Progenitor cell of endocrine pancreas (in vitro differentiated cells): Measurements from ENCODE around the gene TP63. TPM values are rescaled to one million over a fixed set of nuclear protein-coding genes. Genes with fewer than 3 reads are reported as not detected.

Experiments
- DNase-seq: peaks from one replicate; pipeline ENCODE4 v3.0.0; 2021; ENCODE audit warnings: low spot score; ENCODE audit not compliant: unreplicated experiment
- H3K27ac Mint-ChIP-seq: 2 replicates; pipeline ENCODE4 v1.8.0; 2021; ENCODE audit warnings: mild to moderate bottlenecking, moderate library complexity, mixed read lengths
- H3K27me3 Mint-ChIP-seq: 2 replicates; pipeline ENCODE4 v1.8.0; 2021; ENCODE audit warnings: mixed read lengths
- H3K36me3 Mint-ChIP-seq: 2 replicates; pipeline ENCODE4 v1.8.0; 2022; ENCODE audit warnings: mixed read lengths; ENCODE audit not compliant: insufficient read depth
- H3K4me1 Mint-ChIP-seq: 2 replicates; pipeline ENCODE4 v1.8.0; 2021; ENCODE audit warnings: low read depth, mixed read lengths
- H3K4me3 Mint-ChIP-seq: 2 replicates; pipeline ENCODE4 v1.8.0; 2021; ENCODE audit warnings: low read depth, mild to moderate bottlenecking, moderate library complexity, mixed read lengths
- H3K9me3 Mint-ChIP-seq: 2 replicates; pipeline ENCODE4 v1.8.0; 2021; ENCODE audit warnings: low read depth, mixed read lengths
- total RNA-seq: library from RNA; stranded (reverse); gene quantifications from 2 replicates; pipeline ENCODE4 v1.2.1, GENCODE V29; 2021
- TF ChIP-seq, protein P1 (sequence below): fragments of 200-600 bp; sonication (generic); IDR thresholded peaks from one replicate; pipeline ENCODE4 v1.5.0; 2021; ENCODE audit warnings: antibody characterized with exemption, mild to moderate bottlenecking; ENCODE audit not compliant: unreplicated experiment

TP63 gene
- total RNA-seq, 1 donor from 2014 or later = 0.72 TPM

DNA sequence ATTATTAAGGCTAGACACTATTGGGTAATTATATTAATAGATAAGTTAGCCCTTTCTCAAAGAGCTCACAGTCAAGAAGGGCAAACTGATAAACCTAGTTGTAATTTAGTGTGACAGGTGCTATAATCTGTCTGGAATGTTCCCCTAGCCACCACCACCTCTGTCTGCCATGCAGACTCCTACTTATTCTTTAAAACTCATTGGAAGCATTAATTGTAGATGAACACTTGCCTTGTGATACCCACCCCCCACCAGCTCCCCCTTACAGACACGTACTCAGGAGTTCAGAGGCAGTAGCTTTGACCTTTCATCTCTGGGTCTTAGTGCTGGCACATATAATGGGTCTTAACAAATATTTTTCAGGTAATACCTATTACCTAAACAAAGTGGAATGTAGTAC, 195.9 kb downstream of the TP63 start:
- peaks cover 27% of the 10 kb centered on the region for H3K27me3 Mint-ChIP-seq
- DNase-seq = no peak
- no peak overlapping the region for H3K4me3 Mint-ChIP-seq
- no peaks in the 10 kb centered on the region for H3K4me1 Mint-ChIP-seq
- no peaks in the 10 kb centered on the region for H3K9me3 Mint-ChIP-seq
- TF ChIP-seq, protein P1, sequence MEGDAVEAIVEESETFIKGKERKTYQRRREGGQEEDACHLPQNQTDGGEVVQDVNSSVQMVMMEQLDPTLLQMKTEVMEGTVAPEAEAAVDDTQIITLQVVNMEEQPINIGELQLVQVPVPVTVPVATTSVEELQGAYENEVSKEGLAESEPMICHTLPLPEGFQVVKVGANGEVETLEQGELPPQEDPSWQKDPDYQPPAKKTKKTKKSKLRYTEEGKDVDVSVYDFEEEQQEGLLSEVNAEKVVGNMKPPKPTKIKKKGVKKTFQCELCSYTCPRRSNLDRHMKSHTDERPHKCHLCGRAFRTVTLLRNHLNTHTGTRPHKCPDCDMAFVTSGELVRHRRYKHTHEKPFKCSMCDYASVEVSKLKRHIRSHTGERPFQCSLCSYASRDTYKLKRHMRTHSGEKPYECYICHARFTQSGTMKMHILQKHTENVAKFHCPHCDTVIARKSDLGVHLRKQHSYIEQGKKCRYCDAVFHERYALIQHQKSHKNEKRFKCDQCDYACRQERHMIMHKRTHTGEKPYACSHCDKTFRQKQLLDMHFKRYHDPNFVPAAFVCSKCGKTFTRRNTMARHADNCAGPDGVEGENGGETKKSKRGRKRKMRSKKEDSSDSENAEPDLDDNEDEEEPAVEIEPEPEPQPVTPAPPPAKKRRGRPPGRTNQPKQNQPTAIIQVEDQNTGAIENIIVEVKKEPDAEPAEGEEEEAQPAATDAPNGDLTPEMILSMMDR = no peak
- H3K27ac Mint-ChIP-seq = no peak overlapping the region
- H3K36me3 Mint-ChIP-seq = no peaks in the 10 kb centered on the region

- TF ChIP-seq, protein P1 = no peak
- H3K27ac Mint-ChIP-seq = no peak overlapping the region
- no peaks in the 10 kb centered on the region for H3K4me1 Mint-ChIP-seq
Observed at GRCh38 chr3:189830401-189830800, 199.2 kb downstream of the TP63 start.

DNA sequence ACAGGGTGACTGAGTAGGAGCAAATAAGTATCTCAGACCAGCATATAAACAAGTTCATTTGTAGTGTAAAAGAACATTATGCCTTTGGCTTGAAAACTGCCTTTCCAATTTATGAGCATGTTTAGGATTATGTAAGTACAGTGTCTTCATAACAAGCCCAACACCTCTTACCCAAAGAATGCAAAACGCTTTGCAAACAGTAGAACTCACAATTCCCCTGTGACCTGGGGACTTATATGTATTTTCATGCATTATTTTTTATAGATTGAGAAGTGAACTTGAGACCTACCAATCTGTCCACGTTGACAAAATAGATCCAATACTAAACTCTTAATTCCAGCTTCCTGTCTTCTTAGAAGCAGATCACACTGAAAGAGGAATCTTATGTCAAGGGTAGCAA, 202.1 kb downstream of the TP63 start:
- Mint-ChIP-seq H3K36me3 (no peaks in the 10 kb centered on the region), H3K4me1 (no peaks in the 10 kb centered on the region), H3K27ac (no peak overlapping the region), H3K4me3 (no peak overlapping the region), H3K27me3 (peaks cover 30% of the 10 kb centered on the region), H3K9me3 (no peaks in the 10 kb centered on the region)
- no peak for DNase-seq
- TF ChIP-seq, protein P1 = no peak

More at GRCh38 chr3:189830401-189830800, 199.2 kb downstream of the TP63 start:
- no peaks in the 10 kb centered on the region for H3K36me3 Mint-ChIP-seq
- no peak overlapping the region for H3K4me3 Mint-ChIP-seq
- DNase-seq = no peak
- H3K27me3 Mint-ChIP-seq = peaks cover 30% of the 10 kb centered on the region
- H3K9me3 Mint-ChIP-seq = no peaks in the 10 kb centered on the region

- H3K27me3 Mint-ChIP-seq = peaks cover 32% of the 10 kb centered on the region
- no peaks in the 10 kb centered on the region for H3K9me3 Mint-ChIP-seq
- no peak for DNase-seq
- no peak overlapping the region for H3K4me3 Mint-ChIP-seq
- H3K27ac Mint-ChIP-seq = no peak overlapping the region
- TF ChIP-seq, protein P1 = no peak
- no peaks in the 10 kb centered on the region for H3K36me3 Mint-ChIP-seq
- H3K4me1 Mint-ChIP-seq = no peaks in the 10 kb centered on the region
Observed at GRCh38 chr3:189833996-189834395, 202.8 kb downstream of the TP63 start.

GRCh38 chr3:189834462-189834861, 203.3 kb downstream of the TP63 start:
- no peaks in the 10 kb centered on the region for H3K4me1 Mint-ChIP-seq
- TF ChIP-seq, protein P1 = no peak

More at GRCh38 chr3:189834462-189834861, 203.3 kb downstream of the TP63 start:
- no peak overlapping the region for H3K4me3 Mint-ChIP-seq
- no peak overlapping the region for H3K27ac Mint-ChIP-seq
- no peaks in the 10 kb centered on the region for H3K36me3 Mint-ChIP-seq
- DNase-seq = no peak
- H3K9me3 Mint-ChIP-seq = no peaks in the 10 kb centered on the region
- H3K27me3 Mint-ChIP-seq = peaks cover 28% of the 10 kb centered on the region
